NCI-H187 (cell line): Measurements from ENCODE around the gene RAB17.
A peak's percentile ranks its signal among the peaks of the same experiment; 100 is the strongest.
"Not testable (repeated sequence)": the region's sequence is repeated elsewhere in the genome, so short reads cannot be mapped to it uniquely, and the experiment has no call there.

ENCODE experiments used
- DNase-seq, 2 experiments: peaks; one replicate each; lab custom pipeline; 2025; lab: John Stamatoyannopoulos, UW

The RAB17 gene

DNA sequence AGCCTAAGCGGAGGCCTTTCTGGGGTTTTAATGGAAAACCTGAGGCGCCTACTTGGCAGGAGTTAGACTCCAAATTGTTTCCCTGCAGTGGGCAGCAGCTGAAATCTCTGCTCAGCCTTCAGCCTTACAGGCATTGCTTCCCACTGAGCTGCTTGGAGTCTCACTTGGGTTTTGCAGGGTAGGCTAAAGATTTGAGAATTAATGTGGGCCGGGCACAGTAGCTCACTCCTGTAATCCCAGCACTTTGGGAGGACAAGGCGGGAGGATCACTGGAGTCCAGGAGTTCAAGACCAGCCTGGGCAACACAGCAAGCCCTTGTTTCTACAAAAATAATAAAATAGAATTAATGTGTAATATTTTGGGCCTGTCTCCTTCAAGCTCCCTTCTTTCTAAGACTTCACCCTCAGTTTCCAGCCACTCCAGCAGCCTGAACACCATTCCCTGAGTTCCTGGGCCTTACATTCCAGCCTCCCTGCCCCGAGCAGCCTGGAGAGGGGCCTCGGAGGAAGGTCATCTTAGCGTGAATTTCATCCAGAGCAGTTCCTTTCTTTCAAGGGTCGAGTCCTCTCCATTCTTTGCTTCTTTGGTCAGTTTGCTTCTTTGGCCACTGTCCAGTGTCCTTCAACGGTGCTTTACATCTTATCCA is 9.1 kb upstream of the RAB17 start:
- no peak for DNase-seq

DNA sequence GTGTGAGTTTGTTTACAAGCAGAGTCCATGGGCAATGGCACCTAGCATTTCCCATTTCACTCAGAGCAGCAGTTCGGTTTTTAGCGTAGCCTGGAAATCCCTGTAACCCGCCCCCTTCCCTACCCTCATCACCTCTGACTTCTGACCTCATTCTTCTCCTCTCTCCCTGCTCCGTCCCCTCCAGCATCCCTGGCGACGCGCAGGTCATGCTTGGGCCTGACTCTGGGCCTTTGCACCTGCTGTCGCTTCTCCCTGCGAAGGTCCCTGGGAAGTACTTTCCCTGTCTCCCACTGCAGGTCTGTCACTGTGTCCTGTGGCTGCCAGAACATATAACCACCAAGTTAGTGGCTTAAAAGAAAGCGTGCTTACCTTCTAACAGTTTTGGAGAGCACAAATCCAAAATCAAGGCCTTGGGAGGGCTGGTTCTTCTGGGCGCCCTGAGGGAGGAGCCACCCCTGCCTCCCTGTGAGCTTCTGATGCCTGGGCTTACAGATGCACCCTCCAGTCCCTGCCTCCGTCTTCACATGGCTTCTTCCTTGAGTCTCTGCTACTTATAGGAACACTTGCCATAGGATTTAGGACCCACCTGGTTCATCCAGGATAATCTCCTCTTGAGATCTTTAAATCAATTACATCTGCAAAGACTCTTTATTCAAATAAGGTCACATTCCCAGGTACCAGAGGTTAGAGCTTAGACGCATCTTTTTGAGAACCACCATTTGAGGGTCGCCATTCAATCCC is 8.1 kb upstream of the RAB17 start:
- DNase-seq, result no peak

DNA sequence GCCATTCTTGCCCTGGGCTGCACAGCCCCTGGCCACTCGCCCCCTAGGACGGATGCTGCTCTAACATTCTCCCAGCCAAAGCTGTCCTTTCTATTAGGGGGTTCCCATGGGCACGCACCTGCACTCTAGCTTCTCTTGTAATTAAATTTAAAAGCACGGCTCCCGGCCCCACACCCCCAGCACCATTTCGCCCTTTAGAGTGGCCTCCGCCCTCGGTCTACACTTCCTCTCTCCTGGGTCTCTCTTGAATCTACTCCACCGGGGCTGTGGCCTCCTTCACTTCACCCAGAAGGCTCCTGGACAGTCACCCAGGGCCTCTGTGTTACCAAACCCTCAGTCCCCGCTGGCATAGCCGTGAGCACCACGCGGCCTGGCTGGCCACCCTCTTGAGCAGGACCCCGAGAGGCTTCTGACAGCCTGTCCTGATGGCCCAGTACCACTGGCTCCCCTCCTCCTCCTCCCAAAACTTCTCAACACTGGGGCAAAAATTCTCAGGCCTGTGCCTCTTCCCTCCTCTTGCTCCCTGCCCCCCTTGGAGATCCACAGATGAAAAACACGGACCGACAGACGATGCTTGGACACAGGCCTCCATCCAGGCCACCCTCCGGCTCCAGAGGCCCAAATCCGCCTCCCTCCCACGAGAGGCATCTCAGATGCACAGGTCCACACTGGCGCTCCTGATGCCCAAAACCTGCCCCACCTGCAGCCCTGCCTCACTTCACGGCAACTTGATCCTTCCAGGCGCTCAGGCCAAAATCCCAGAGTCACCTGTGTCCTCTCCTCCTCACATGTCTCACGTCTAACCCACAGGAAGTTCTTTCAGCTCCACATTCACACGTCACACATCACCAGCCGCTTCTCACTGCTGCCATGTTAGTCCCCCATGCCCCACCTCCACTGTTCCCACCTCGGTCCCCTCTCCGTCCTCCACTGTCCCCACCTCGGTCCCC is 6.9 kb upstream of the RAB17 start:
- no peak for DNase-seq

DNA sequence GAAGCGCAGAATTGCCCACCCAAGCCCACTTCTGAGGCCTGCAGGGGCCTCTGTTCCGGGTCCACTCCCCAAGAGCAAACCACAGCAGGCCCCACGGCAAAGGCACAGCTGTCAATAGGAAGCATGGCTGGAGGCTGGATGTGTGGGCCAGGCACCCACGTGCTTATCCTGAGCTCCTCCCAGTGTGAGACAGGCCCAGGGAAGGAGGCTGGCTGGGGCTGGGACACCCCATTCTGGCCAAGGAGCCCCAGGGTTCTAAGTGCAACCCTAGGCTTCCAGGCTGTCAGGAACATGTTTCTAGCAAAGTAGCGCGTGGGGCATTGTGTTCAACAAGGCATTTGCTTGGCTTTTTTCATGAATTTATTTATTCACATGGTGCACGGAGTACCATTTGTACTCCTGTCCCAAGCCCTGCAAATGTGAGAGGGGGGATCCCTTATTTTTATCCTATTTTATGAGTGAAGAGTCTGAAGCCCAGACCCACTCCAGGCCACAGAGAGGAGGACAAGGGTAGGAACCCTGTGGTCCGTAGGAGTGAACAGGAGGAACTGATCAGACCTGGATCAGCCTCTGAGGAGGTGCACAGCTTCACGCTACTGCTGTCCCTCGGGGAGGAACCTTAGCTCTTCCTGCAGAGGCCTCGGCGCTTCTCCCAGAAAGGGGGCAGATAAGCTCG is 6.1 kb upstream of the RAB17 start:
- DNase-seq, result no peak

DNA sequence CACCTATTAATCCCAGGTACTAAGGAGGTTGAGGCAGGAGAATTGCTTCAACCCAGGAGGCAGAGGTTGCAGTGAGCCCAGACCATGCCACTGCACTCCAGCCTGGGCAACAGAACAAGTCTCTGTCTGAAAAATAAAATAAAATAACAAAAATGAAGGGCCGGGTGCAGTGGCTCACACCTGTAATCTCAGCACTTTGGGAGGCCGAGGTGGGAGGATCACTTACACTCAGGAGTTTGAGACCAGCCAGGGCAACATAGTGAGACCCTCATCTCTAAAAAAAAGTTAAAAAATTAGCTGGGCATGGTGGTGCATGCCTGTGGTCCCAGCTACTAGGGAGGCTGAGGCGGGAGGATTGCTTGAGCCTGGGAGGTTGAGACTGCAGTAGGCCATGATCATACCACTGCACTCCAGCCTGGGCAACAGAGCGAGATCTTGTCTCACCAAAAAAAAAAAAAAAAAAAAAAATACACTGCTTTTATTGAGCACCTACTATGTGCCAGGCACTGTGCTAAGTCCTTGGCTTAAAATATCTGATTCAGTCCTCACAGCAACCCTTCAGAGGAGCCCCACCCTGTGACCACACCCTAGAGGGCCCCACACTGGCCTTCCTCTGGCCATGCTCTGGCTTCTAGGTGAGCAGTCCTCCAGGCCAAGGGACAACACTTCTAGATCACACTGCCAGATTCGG is 5.4 kb upstream of the RAB17 start:
- DNase-seq, result not testable (repeated sequence)

DNA sequence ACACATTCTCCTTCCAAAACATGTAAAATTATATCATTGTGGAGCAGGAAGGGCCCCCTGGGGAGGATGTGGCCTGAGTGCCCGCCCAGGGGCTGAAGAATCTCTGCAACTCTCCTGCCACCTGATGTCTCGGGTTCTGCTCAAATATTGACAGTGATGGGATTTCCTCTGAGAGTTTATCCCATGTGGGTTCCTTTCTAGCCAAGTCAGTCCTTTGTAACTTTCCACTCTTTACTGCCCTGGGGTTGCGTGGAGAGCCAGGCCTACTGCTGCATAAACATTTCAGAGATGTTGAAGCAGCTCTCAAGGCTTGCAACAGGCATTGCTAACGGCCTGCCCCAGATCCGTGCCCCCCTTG is 4.0 kb upstream of the RAB17 start:
- no peak for DNase-seq

DNA sequence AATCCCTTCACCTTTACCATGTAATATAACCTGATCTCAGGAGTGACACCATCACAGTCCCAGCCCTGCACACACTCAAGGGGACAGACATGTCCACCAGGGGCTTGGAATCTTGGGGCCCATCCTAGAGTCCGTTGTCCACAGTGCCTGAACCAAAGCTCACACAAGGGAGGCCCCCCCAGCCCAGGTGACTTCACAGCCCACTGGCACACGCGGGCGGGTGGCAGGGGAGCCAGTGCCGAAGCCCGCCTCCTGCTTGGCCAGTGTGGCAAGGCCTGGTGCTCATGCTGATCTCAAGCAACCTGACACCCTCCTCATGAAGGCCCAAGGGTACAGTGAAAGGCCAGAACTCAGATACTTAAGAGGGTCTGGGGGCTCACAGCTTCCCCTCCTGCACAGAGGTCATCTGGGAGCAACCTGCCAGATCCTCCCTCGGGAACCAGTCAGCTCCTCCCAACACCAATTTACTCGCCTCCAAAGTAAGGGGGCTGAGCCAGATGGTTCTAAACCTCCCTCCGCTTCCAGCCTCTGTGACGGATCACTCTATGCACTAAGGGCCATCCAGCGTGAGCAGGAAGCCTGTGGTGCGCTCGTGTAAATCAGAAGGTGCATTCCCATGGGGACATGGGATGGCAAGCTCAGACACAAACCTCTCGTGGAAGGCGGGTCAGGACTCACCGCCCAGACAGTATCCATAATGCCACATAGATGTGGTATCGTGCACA is 3.2 kb upstream of the RAB17 start:
- peak; percentile 11 to 53 for DNase-seq

DNA sequence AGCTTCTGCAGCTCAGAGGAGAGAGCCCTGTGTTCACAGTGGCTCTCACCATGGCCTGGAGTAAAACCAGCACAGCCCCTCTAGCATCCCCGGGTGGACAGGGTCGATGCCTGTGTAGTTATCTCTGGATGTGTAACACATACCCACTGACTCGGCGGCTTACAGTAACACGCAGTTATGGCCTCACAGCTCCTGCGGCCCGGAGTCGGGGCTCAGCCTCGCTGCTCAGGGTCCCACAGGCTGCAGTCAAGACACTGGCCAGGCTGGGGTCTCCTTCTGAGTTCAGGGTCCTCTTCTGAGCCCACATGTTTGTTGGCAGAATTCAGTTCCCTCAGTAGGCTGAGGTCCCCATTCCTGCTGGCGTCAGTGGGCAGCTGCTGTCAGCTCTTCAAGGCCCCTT is 2.5 kb upstream of the RAB17 start:
- no peak for DNase-seq

DNA sequence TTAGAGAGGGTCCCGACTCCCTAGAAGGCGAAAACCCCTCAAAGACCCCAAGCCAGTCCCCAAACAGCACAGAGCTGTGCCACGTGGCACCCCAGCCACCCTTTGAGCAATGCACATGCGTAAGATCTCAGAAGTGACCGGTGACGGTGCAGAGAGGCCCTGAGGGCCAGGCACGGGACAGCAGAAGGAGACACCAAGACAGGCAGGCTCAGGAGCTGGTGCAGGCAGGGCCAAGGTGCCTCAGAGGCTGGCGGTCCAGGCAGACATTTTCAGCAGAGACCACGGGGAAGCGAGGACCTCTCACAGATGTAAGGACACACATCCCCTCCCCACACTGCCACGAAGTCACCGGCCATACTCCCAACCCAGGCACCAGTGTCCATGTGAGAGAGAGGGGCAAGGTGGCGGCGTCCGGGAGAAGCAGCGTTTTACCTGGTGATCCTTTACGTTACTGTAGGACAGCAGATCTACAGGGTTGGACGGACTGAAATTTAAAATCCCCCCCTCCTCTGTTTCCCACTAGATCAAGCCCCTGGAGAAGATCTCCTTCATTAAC is 2.0 kb upstream of the RAB17 start:
- DNase-seq, result no peak

DNA sequence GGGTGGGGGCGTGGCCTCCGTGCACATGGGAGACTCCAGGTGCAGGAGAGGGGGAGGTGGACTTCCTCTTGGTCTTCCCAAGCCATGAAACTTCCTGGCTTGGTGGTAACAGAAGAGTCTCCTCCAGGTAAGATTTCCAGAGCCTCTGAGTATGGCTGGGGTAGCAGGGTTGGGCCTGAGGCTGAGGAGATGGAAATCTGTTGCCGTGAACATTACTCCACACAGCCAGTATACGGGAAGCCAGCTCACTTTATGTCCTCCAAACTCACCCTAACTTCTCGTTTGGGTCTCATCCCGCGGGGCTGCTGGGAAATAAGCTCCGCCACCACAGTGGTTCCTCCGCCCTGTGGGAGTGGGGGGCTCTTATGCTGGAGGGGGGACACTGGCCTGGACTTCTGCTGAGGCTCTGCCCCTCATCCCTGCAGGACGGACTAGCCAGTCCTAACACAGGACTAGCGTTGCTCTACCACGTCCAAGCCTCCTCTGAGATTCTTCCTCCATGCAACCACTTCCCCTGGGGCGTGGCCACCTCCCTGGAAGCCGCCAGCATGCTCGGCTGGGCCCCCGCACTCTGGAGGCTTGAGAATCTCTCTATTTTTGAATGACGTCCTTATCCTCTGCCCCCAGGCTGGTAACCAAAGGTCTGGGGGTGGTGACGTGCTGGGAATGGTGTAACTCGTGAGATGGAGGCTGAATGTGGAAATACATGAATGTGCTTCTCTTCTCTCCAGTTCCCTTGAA is 777 bp upstream of the RAB17 start:
- no peak for DNase-seq

DNA sequence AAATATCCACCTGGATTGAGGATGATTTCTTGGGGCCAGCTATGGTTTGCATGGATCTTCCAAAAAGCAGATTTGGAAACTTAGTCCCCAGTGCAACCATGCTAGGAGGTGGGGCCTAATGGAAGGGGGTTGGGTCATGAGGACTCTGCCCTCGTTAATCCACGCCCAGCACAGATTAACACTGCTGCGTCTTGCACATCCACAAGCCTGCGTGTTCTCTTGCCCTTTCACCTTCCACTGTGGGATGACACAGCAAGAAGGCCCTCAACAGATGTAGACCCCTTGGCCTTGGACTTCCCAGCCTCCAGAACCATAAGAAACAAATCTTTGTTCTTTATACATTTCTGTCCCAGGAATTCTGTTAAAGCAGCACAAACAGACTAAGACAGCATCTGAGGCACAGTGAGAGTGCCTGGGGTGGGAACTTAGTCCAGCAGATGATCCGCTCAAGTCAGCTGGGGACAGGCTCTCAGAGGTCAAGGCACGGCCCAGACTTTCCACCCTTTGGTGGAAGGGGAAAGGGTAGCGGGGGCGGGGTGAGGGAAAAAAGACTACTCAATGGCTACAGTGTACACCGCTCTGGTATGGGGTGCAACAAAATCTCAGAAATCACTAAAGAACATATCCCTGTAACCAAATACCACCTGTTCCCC is 2.4 kb downstream of the RAB17 start:
- DNase-seq, result no peak

DNA sequence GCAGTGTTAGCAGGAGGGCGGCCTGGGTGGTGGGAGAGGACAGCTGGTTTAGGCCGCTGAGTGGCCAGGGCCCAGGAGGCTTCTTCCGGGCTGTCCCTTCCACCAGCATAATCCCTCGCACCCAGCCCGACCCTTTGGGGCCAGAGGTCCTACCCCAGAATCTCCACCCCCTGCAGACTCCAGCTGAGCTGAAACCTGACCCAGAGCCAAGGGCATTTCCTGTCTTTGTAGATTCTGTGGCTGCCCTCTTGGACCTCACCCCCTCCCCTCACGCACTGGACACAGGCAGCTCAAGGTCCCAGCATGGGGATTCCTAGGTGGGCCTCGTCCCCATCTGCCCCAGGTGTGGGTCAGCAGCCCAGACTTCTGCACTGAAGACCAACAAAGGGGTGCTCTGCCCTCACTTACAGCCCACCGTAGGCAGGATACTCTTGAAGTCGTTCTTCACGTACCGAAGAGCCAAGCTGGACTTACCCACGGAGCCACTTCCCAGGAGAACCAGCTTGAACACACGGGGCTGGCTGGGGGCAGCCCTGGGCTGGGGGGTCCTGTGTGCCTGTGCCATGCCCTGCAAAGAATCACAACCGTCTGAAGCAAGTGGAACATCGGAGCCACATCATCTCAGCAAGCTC is 4.8 kb downstream of the RAB17 start:
- no peak for DNase-seq

DNA sequence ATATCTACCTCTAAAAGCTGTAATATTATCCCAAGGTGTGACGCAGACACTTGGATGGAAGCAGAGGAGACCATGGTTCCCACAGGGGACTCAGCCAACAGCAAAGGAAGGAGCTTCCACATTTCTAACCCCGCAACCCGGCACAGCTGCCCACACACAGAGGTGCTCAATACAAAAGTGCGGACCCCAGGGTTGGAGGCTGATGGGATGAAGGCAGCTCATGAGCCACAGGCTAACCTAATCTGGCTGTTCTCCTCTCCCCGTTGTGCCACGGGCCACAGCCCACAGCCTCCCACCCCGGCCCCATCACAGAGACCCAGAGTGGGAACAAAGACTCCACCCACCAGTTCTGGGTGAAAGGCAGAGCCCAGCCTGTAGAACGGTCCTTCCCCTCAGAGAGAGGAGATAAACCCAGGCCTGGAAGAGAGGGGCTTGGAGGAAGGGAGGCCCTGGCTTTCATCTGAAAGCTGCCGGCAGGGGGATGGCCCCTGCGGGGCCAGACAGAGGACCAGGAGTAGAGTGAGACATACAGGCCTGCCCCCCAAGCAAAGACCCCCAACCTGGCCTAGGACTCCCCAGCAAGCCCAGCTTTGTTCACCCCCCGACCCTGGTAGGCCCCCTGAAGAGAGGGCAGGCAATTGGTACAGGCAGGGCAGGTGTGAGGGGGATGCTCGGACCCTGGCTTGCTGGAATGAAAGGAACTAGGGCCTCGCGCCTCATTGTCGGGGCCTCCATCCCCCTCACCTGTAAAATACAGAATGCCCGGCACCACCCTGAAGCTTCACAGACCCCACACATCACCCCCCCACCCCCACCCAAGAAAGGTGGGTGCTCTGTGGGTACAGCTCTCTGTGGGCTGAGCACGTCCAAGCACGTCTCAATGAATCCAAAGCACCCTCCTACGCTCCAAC is 6.9 kb downstream of the RAB17 start:
- DNase-seq, result no peak

DNA sequence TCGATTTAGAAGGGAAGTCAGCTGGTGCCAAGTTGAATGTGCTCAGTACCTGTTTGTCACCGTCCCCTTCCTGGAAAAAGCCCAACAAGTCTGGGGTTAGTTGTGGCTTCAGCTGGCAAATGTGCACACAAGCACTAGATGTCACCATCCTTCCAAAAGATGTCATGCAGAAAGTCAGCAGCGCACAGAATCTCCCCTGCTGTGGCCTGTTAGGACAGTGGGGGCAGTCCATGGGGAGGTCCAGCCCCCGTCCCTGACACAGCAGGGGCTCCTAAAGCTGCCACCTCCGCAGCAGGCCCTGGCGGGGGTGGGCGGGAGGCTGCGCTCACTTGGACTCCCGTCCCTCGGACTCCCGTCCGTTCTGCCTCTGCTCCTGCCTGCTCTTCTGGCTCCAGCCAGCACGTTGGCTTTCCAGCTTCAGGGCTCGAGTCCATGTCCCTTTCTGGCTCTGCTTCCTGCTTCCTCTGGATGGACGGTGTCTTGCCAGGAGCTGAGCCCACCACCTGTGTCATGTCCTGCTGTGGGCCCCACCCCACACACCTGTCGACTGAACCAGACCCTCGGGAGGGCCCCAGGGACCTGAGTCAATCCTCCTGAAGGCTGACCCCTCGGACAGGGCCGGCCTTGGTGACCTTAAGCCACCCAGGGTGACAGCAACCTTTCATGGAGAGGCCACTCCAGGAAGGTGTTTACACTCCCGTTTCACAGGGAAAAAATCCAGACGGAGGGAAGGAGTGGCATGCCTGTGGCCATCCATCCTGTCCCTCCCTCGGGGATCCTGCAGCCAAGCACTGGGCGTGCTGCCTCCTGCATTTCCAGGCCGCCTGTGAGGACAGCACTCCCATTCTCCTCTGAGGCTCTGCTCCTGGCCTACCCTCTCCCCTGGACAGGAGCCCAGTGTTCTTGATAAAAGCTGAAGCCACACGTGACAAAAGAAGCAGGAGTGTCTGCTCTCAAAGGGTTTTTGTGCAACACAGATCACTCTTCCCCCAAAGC is 8.5 kb downstream of the RAB17 start:
- no peak for DNase-seq

DNA sequence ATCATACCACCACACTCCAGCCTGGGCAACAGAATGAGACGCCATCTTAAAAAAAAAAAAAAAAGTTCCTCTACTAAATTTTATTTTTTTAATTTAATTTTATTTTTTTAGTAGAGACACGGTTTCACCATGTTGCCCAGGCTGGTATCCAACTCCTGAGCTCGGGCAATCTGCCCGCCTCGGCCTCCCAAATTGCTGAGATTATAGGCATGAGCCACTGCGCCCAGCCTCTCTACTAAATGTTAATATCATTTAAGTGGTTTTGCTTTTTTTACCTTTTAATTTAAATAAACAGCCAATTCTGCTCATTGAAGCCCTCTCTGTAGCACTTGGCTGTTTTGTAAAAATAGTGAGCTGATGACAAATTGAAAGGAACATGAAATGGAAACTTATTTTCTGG is 9.2 kb downstream of the RAB17 start:
- DNase-seq, result no peak
